ENCODE measurements around the gene SOX13. TPM values are rescaled to one million over a fixed set of nuclear protein-coding genes. Genes with fewer than 3 reads are reported as not detected.
"Not testable (repeated sequence)": the region's sequence is repeated elsewhere in the genome, so short reads cannot be mapped to it uniquely, and the experiment has no call there.

The SOX13 gene
- total RNA-seq, 1 donor from 2014 or later = 41.0 TPM

- no peak overlapping the region for H3K27ac ChIP-seq
- no peak for DNase-seq (ENCODE audit: extremely low spot score in 2 of 2)
- H3K9me3 ChIP-seq = no peaks in the 10 kb centered on the region
- intact Hi-C loops (cut with DNase I) = loop anchor here (10.0 kb wide), 1 partner anchor 121 kb away; no protein-coding TSS in a partner anchor
- H3K36me3 ChIP-seq = no peaks in the 10 kb centered on the region
- no peak overlapping the region for H3K4me3 ChIP-seq
- TF ChIP-seq CTCF (IDR thresholded peaks at IDR 0.05) = no peak
- TF ChIP-seq POLR2A (IDR thresholded peaks at IDR 0.05) = no peak
- TF ChIP-seq POLR2AphosphoS5 (IDR thresholded peaks at IDR 0.05; ENCODE audit: insufficient read depth in 1 of 2, low read depth in 1 of 2) = no peak
- H3K27me3 ChIP-seq = no peaks in the 10 kb centered on the region
- peaks cover 20% of the 10 kb centered on the region for H3K4me1 ChIP-seq
Measured at GRCh38 chr1:204045430-204045829, 27.5 kb upstream of the SOX13 start.

GRCh38 chr1:204046346-204046745 lies 26.6 kb upstream of the SOX13 start:
- no peak for DNase-seq (ENCODE audit: extremely low spot score in 2 of 2)
- no peak for TF ChIP-seq POLR2AphosphoS5 (IDR thresholded peaks at IDR 0.05; ENCODE audit: insufficient read depth in 1 of 2, low read depth in 1 of 2)
- no peak for TF ChIP-seq POLR2A (IDR thresholded peaks at IDR 0.05)
- no peak for TF ChIP-seq CTCF (IDR thresholded peaks at IDR 0.05)
- Histone ChIP-seq H3K27ac (no peak overlapping the region), H3K9me3 (no peaks in the 10 kb centered on the region), H3K4me3 (no peak overlapping the region), H3K36me3 (no peaks in the 10 kb centered on the region), H3K4me1 (peaks cover 14% of the 10 kb centered on the region), H3K27me3 (no peaks in the 10 kb centered on the region)
- intact Hi-C loops (cut with DNase I) = loop anchor here (10.0 kb wide), 1 partner anchor 122 kb away; no protein-coding TSS in a partner anchor

GRCh38 chr1:204048796-204049195 lies 24.1 kb upstream of the SOX13 start:
- H3K4me3 ChIP-seq; H3K9me3 ChIP-seq; H3K27ac ChIP-seq; H3K4me1 ChIP-seq; H3K36me3 ChIP-seq; DNase-seq (ENCODE audit: extremely low spot score in 2 of 2); H3K27me3 ChIP-seq: not testable (repeated sequence)
- intact Hi-C loops (cut with DNase I) = loop anchor here (10.0 kb wide), 1 partner anchor 124 kb away; no protein-coding TSS in a partner anchor

GRCh38 chr1:204051258-204051657 lies 21.7 kb upstream of the SOX13 start:
- H3K4me1 ChIP-seq = no peaks in the 10 kb centered on the region
- intact Hi-C loops (cut with DNase I) = no loop called here

GRCh38 chr1:204051718-204052117 lies 21.2 kb upstream of the SOX13 start:
- Histone ChIP-seq H3K9me3 (no peaks in the 10 kb centered on the region), H3K36me3 (no peaks in the 10 kb centered on the region), H3K4me3 (no peak overlapping the region), H3K4me1 (no peaks in the 10 kb centered on the region), H3K27me3 (no peaks in the 10 kb centered on the region), H3K27ac (no peak overlapping the region)
- TF ChIP-seq POLR2AphosphoS5 (IDR thresholded peaks at IDR 0.05; ENCODE audit: insufficient read depth in 1 of 2, low read depth in 1 of 2) (no peak), POLR2A (IDR thresholded peaks at IDR 0.05) (no peak), CTCF (IDR thresholded peaks at IDR 0.05) (no peak)
- intact Hi-C loops (cut with DNase I) = no loop called here
- DNase-seq (ENCODE audit: extremely low spot score in 2 of 2) = no peak

More at GRCh38 chr1:204051258-204051657, 21.7 kb upstream of the SOX13 start:
- no peaks in the 10 kb centered on the region for H3K27me3 ChIP-seq
- no peak overlapping the region for H3K27ac ChIP-seq
- H3K9me3 ChIP-seq = no peaks in the 10 kb centered on the region
- TF ChIP-seq CTCF (IDR thresholded peaks at IDR 0.05) = no peak
- TF ChIP-seq POLR2A (IDR thresholded peaks at IDR 0.05) = no peak
- TF ChIP-seq POLR2AphosphoS5 (IDR thresholded peaks at IDR 0.05; ENCODE audit: insufficient read depth in 1 of 2, low read depth in 1 of 2) = no peak
- DNase-seq (ENCODE audit: extremely low spot score in 2 of 2) = no peak
- H3K36me3 ChIP-seq = no peaks in the 10 kb centered on the region
- H3K4me3 ChIP-seq = no peak overlapping the region

All from vagina (tissue), 2 donors.